Fibroblast of skin of left biceps (primary cell): Measurements from ENCODE around the gene PRKAB2.
A peak's percentile ranks its signal among the peaks of the same experiment; 100 is the strongest.
"Not testable (repeated sequence)": the region's sequence is repeated elsewhere in the genome, so short reads cannot be mapped to it uniquely, and the experiment has no call there.

Source experiments
- DNase-seq, 2 experiments: peaks; one replicate each; pipeline ENCODE4 v3.0.0-alpha.2; 2013; ENCODE audit warnings: low read depth in 2 of 2

Gene PRKAB2

DNA sequence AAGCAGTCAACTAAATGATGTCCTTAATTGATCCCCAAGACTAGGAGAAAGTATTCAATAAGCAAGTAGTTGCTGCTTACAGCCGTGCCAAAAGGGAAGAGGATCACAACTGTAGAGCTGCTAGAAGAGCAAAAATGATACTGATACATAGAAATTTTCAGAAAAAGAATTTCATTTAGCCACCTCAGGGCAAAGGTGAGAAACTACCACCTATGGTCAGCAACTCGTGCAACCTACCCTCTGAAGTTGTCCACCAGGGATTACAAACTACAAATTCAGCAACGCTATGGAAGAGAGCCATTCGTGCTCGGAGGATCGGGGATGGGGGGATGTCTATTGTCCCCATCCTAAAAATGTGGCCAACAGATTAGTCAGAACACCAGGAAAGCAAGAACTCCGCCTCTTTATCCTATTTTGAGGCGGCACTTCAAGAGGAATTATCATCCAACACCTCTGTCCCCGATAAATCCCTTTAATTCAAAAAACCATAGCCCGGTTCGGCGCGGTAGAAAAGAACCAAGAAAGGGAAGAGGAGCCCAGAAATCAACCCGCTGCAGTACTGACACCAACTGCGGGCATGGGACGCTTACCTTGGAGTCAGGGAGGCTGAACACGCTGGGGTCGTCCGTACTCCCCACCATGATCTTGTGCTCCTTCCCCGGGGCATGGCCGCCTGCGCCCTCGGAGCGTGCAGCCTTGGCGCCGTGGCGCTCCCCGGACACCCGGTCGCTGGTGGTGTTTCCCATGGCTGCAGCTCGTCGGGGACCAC is 687 bp downstream of the PRKAB2 start:
- DNase-seq = no peak

DNA sequence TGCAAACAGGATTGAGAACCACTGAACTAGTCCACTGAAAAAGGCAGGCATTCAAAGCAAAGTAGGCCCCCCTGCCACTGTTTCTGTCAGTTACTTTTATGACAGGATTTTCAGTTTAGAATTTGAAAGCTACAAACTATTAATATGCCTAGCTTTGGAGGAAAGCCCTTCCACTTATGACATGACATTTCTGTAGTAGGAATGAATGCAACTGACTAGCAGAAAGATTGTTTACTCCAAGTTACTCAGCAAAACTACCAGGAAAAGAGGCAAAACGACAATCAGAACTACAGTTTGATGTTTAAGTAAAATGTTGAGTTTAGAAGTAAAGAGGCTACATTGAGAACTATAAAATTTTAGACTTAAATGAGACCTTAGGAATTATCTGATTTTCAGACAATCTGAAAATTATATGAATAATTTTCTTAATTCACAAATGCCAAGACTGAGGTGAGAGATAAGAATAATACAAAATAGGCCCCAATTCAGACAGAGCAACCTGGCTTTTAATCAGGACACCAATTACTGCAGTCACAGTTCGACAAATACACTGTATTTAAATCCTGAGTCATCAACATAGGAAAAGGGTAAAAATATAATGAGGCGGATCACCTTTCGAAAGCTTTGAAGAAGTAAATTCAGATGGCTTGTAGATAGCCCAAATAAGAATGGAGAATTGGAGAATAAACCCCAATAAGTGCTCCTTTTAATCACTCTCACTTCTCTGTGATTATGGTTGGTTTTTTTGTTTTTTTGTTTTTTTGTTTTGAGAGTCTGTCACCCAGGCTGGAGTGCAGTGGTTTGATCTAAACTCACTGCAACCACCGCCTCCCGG is 2.2 kb downstream of the PRKAB2 start:
- DNase-seq = no peak

DNA sequence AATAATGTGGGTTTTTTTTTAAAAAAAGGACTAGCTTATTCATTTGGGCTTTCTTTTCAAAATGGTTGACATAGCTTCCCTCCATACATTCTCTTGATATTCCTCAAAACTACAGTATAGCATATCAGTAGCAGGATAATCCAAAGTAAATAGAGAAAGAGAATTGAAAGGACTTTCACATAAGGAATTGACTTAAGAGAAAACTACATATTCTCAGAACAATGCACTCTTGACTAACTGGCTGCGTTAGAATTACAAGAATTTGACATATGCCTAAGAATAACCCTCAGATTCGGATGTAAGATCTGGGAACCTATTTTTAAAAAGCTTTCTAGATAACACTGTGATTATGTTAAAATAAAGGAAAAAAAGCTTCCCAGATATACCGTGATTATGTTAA is 3.1 kb downstream of the PRKAB2 start:
- DNase-seq = no peak

DNA sequence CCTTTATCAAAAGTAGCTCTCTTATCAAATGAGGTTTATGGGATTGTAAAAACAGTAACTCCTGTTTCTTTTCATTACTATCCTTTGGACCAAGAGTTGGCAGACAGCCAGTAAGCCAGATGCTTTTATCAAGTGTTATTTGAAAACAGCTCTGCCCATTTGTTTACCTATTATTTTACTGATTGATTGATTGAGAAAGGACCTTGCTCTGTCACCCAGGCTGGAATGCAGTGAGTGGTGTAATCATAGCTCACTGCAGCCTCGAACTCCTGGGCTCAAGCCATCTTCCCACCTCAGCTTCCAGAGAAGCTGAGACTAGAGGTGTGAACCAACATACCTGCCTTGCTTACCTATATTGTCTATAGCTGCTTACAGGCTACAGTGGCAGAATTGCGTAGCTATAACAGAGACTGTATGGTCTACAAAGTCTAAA is 3.6 kb downstream of the PRKAB2 start:
- DNase-seq = peak in 1 of 2 experiments; percentile 13

DNA sequence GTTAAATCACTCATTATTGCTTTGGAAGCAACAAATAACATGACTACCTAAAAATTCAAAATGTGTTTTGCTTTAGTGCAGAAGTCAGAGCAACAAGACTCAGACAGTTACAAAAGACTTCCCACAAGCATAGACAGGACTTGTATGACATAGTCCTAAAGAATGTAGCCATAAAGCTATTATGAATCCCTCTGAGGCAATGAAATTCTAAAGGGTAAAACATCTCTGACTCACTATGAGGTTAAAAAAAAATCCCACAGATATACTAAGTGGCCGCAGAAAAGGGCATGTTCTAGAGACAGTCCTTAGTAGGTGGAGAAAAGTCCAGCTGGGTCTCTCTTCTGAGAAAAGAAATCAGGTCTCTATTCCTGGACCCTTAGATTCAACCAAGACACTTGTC is 4.9 kb downstream of the PRKAB2 start:
- DNase-seq = peak; percentile 87

DNA sequence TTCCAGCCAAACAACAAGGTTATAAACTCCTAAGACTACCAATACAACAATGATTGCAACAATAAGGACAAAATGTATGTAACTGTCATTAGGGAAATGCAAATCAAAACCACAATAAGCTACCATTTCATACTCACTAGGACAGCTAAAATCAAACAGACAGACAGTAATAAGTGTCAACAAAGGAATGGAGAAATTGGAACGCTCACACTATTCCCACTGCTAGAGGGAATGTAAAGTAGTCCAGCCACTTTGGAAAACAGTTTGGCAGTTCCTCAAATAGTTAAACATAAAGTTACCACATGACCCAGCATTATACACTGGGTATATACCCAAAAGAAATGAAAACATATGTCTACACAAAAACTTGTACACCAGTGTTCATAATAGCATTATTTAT is 9.3 kb downstream of the PRKAB2 start:
- no peak for DNase-seq

DNA sequence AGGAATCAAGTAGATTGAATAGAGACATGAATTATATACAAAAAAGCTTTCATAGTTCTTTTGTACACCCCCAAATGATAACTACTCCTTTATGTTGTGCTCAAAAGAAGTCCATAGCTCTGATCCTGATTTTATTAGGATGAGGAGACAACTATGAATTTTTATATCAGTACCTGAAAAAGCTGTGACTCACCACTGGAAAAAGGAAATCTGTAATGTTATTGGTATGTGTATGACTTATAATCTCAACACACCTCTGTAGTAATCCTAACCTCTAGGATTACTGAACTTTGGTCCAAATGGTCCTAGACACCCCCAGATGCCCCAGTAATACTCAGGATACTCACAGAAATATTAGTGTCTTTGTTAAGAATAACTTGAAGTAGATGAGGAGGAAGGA is 10.2 kb downstream of the PRKAB2 start:
- DNase-seq = no peak

DNA sequence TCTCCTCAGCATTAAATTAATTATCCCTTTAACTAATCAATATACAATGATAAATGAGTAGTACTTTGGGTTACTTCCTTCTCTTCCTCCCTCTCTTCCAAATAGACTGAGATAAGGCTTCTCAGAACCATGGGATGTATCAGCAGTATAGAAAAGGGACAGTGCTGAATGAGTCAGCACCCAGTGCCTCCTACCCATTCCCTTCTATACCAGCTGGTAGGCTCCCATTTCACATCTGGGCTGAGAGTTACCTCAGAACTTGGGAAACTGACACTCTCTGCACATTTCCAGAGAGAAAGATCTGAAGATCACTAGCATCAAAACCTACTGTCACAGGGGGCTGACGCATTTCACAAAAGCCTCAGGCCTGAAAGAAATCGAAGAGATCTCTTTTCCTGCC is 15.2 kb downstream of the PRKAB2 start:
- not testable (repeated sequence) for DNase-seq

DNA sequence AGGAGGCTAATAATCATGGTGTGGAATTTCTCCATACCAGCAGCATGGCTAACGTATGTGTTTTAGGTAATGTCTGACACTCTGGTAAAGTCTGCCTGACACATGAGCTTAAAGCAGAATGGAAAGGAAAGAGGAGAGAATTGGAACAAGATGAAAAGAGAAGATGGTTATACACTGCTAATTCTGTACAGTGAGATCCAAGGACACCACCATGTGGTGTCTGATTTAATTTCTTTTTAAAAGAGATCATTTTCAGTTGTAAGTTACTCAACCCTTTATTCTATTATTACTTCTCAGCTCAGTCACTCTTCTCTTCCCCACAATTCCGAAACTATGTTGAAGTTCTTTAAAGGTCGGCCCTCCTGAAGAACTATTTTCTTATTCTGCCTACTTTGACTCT is 15.6 kb downstream of the PRKAB2 start:
- no peak for DNase-seq

DNA sequence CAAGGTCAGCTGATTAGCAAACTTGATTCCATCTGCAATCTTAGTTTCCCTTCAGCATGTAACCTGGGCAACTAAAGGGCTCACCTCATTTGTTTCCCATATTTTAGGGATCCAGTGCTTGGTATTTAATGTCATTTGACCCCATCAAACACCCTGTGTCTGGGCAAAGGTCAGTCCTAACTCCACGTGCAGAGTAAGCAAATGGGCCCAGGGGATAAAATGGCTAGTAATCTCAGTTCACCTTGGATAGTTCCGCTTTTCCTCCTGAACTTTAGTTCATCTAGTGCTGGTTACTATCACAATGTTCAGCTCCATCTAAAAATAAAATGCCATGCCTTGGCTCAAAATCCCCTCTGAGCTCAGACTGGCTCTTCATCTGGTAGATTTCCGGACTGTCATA is 19.5 kb downstream of the PRKAB2 start:
- DNase-seq = no peak

DNA sequence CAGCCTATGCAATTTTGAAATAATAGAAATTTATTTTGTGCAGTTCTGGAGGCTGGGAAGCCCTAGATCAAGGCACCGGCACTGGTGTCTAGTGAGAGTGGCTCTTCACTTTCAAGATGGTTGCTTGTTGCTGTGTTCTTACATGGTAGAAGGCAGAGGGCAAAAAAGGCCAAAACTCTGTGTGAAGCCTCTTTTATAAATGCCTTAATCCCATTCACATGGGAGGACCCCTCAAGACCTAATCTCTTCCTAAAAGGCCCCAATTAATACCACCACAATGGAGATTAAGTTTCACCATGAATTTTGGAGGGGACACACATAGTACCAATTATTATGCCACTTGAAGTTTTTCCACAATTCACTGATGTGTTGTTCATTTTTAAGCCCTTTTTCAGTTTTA is 21.0 kb downstream of the PRKAB2 start:
- DNase-seq = no peak

DNA sequence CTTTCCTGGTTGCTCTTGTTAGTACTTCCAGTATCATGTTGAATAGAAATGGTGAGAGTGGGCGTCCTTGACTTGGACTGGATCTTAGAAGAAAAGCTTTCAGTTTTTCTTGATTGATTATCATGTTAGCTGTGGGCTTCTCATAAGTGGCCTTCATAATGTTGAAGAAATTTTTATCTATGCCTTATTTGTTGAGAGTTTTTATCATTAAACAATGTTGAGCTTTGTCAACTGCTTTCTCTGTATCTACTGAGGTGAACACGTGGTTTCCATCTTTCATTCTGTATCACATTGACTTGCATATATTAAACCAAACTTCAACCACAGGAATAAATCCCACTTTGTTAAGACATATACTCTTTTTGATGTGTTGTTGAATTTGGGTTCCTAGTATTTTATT is 29.4 kb downstream of the PRKAB2 start:
- no peak for DNase-seq

DNA sequence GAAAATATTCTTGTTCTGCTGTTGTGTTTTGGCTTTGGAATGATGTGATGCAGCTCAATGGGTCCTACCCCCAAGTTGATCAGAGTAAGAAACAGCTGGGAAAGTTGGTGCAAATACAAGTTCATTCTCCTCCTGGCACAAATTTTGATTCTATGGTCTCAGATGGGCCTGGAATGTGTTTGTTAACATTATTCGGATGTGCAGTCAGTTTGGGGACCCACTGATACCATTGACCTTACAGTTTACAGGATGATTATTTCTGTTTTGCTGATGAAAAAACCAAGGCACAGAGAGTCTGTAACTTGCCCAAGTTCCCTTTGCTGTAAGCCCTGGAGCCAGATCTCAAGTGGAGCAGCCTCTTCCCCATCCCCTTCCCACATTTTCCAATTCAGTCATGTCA is 41.5 kb downstream of the PRKAB2 start:
- DNase-seq = not testable (repeated sequence)

DNA sequence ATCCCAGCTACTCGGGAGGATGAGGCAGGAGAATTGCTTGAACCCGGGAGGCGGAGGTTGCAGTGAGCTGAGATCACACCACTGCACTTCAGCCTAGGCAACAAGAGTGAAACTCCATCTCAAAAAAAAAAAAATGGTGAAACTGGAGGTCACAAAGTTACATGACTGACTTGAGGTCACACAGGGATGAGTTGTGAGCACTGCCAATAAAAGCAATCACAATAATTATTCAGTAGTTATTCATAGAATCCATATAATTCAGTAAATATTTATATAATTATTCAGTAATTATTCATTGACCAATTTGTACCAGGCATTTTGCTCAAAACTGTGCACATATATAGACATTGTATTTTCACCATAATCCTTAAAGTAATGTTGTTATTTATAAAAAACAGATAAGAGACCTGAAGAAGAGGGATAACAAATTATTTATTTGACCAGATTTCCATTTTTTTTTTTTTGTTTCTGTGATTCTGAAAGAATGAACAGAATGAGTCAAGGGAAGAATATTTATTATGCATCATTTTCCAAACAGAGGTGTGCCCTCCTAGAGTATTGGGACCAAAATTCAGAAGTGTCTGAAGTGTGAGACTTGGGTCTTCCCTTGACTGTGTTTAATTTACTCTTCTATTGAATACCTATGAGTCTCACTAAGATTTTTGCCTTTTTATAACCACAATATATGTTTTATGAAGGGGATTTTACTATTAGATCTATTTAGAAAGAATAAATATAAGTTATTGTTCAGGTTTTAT is 43.0 kb downstream of the PRKAB2 start:
- no peak for DNase-seq

DNA sequence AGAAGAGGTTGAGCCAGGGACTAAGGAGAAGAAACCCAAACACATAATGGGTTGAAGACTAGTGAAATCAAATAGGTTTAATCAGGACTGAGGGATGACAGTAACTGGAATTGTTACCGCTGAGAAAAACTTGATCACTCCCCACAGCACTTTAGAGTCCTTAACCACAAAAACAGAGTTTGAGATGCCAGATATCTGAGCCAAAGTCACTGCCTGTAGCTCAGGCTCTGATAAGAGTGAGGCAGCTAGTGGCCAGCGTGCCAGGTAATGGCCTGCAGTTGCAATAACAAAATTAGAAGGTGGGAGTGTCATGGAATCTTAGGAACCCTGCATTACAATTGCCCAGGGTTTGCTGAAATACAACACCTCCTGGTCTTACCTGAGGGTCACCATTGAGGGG is 48.0 kb downstream of the PRKAB2 start:
- no peak for DNase-seq

DNA sequence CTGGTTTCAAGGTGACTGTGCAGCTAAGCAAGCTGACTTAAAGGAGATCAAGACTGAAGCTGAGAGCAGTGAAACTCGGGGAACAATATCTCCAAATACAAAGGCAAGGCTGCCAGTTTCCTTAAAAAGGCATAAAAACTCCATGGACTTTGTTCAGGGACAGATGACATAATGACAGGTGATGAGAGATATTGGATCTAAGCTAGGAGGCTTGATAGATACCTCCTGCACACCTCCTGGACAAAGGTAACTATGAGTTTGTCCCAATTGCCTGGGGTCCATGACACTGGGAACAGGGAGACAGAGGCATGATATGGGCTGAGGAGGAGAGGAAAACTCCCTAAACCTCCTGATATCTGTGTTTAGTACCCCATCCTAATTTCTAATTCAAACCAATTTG is 55.2 kb downstream of the PRKAB2 start:
- DNase-seq = no peak

DNA sequence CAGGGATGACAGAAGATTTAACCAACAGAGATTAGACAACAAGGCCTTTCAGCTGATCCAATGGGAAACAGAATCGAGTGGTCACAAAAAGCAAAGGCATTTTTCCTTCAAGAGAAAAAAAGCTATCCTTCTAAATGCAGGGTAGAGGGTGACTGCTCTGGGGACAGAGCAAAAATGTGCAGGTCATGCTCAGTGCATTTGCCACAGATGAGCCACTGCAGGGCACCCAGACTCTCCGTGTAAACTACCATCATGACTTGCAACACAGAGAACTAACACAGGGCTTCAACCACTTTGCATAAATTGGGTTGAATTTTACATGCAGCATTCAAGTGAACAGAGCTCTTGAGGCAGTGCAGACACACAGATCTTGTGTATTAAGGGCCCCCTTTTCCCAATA is 56.8 kb downstream of the PRKAB2 start:
- DNase-seq = no peak

DNA sequence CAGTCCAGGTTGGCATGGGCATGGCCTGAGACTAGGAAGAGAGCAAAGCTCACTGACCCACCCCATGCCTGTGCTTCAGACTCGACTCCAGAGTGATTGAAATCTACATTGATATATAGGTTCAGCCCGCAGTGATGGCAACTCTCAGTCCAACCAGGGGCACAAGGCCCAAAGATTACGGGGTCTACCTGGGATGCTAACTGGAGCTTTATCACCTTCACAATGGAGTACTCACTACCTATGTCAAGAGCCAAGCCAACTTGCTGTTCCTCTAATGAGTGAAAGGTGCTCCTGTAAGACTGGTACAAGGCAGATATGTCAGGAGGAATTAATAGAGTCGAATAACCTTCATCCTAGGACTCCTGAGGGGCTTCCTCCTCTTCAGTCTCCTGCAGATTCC is 57.2 kb downstream of the PRKAB2 start:
- not testable (repeated sequence) for DNase-seq

DNA sequence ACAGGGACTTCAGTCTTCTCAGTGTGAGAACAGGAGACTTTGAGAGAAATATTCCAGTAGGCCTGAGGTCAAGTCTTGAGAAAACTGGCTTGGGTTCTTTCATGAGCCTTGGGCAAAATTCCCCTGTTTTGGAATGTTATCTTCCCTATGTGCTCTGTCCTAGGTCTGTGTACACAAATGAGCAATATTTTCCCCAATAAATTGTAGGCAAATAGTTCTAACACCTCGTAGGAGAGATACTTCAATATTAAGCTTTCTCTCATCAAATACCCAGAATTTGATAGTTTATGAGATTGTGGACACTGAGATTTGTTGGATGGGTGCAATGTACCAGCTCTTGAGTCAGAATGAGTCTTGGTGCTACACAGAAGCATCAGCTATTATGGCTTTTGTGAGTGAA is 57.9 kb downstream of the PRKAB2 start:
- DNase-seq = not testable (repeated sequence)

DNA sequence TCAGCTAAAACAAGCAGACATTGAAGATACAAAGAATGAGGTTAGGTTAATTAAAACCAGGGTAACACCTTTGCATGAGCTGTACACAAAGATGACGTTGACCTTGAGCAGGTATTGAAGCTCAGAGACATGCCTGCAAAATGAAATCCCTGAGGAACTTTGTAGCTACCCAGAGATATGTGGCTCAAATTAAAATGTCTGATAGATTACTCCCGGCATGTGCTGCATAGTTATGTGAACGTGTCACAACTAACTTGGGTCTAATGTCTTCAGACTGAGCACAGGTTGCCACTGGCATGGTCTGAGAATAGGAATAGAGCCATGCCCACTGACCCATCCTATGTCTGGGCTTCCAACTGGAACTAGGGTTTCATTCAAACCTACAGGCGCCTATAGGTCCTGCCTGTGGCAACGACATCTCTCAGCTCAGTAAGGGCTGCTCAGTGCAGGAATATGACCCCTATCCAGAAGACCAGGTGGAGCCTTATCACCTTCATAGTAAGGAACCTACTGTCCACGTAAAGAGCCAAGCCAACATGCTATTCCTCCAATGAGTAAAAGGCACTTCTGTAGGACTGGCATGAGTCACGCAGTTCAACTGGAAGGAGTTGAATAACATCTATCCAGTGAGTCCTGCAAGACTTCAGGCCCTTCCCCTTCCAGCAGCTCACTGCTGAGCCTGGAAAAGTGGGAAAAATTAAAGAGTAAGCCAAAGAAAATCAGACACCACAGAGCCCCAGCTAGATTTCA is 60.7 kb downstream of the PRKAB2 start:
- DNase-seq = no peak

DNA sequence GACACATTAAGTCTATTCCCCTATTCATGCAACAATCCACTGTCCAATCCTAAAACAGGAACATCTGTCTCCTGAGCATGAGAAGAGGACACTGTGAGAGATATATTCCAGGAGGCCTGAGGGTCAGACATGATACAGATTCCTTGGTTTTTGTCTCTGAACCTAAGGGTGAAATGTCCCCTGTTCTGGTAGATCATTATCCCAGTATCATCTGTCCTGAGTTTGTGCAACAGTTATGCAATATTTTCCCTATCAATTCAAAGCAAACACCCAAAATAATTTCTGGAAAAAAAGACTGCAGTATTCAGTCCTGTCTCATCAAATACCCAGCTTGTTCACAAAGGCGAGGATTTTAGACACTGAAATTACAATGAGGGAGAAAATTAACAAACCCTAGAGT is 61.4 kb downstream of the PRKAB2 start:
- DNase-seq = no peak

DNA sequence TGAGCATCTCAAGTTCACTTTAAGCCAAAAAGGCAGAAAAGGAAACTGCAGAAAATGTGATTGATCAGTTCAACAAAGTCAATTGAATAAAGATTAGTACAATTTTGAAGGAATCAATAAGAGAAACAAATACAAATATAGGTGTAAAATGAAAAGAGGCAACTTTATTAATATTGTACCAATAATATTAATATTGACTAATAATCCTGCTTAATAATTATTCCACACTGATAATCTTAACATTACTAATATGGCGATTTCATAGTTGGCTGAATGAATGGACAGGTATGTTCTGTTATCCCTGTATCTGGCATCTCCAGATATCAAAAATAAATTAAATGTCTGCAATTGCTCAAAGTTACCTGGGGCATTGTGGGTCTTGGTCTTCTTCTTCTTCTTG is 61.8 kb downstream of the PRKAB2 start:
- DNase-seq = no peak
